KBM-7 (cell line): Measurements from ENCODE around the gene TMEM101.
"Not testable (repeated sequence)": the region's sequence is repeated elsewhere in the genome, so short reads cannot be mapped to it uniquely, and the experiment has no call there.

Experiments used
- DNase-seq: peaks from one replicate; pipeline ENCODE4 v3.0.0-alpha.2; 2015
- in situ Hi-C: fragments of 300-500 bp; cut with MboI; formaldehyde crosslinking; loops from 2 replicates; pipeline ENCODE4 v1.14.3; 2020; ENCODE audit warnings: low sequenced_read_pairs, low pct_unique_long_range_greater_than_20kb, mixed read lengths

The TMEM101 gene

GRCh38 chr17:44029736-44030135 is 15.0 kb upstream of the TMEM101 start:
- in situ Hi-C loops, result no loop called here
- DNase-seq, result no peak

GRCh38 chr17:44024853-44025252 is 10.1 kb upstream of the TMEM101 start:
- in situ Hi-C loops, result no loop called here
- no peak for DNase-seq

GRCh38 chr17:44024271-44024663 is 9.5 kb upstream of the TMEM101 start:
- in situ Hi-C loops, result no loop called here

GRCh38 chr17:44023545-44024270 is 8.9 kb upstream of the TMEM101 start:
- in situ Hi-C loops, result no loop called here
- DNase-seq, result no peak

More at GRCh38 chr17:44024271-44024663, 9.5 kb upstream of the TMEM101 start:
- no peak for DNase-seq

GRCh38 chr17:44022246-44022645 is 7.5 kb upstream of the TMEM101 start:
- in situ Hi-C loops, result no loop called here
- DNase-seq, result no peak

- DNase-seq, in situ Hi-C loops: not testable (repeated sequence)
Measured at GRCh38 chr17:44021227-44021626, 6.5 kb upstream of the TMEM101 start.

- in situ Hi-C loops, result no loop called here
- DNase-seq, result no peak
Measured at GRCh38 chr17:44014133-44014436, 678 bp downstream of the TMEM101 start.

GRCh38 chr17:44012874-44013273 is 1.9 kb downstream of the TMEM101 start:
- DNase-seq, result no peak
- in situ Hi-C loops, result no loop called here

GRCh38 chr17:44012391-44012790 is 2.4 kb downstream of the TMEM101 start:
- in situ Hi-C loops, result no loop called here
- DNase-seq, result no peak

- no peak for DNase-seq
- in situ Hi-C loops, result no loop called here
Measured at GRCh38 chr17:44011876-44012275, 2.9 kb downstream of the TMEM101 start.

GRCh38 chr17:44010966-44011647 is 3.7 kb downstream of the TMEM101 start:
- no peak for DNase-seq
- in situ Hi-C loops, result no loop called here

GRCh38 chr17:44008205-44008909 is 6.4 kb downstream of the TMEM101 start:
- in situ Hi-C loops, result no loop called here
- DNase-seq, result no peak

GRCh38 chr17:44007346-44008204 is 7.2 kb downstream of the TMEM101 start:
- peak; percentile 17 for DNase-seq
- in situ Hi-C loops, result no loop called here

GRCh38 chr17:44006598-44007345 is 8.0 kb downstream of the TMEM101 start:
- DNase-seq, result peak; percentile 92
- in situ Hi-C loops, result no loop called here

- in situ Hi-C loops, result no loop called here
- DNase-seq, result no peak
Measured at GRCh38 chr17:44006272-44006597, 8.5 kb downstream of the TMEM101 start.

GRCh38 chr17:44005527-44006271 is 9.1 kb downstream of the TMEM101 start:
- DNase-seq, result no peak
- in situ Hi-C loops, result no loop called here

- no peak for DNase-seq
- in situ Hi-C loops, result no loop called here
Measured at GRCh38 chr17:44004761-44005526, 9.8 kb downstream of the TMEM101 start.
